GM15510 (cell line): Measurements from ENCODE around the gene CYP19A1.

Experiments
- POLR2A ChIP-seq: IDR thresholded peaks from 3 replicates; pipeline ENCODE4 v1.6.1; 2011; ENCODE audit warnings: borderline replicate concordance; ENCODE audit not compliant: insufficient read length; ENCODE audit errors: extremely low read depth

CYP19A1 gene

GRCh38 chr15:51368751-51369450, 30.5 kb upstream of the CYP19A1 start:
- TF ChIP-seq POLR2A, result no peak

GRCh38 chr15:51368307-51368706, 29.9 kb upstream of the CYP19A1 start:
- no peak for TF ChIP-seq POLR2A

- no peak for TF ChIP-seq POLR2A
Observed at GRCh38 chr15:51367322-51367976, 29.1 kb upstream of the CYP19A1 start.

GRCh38 chr15:51366920-51367319, 28.5 kb upstream of the CYP19A1 start:
- no peak for TF ChIP-seq POLR2A

- no peak for TF ChIP-seq POLR2A
Observed at GRCh38 chr15:51366071-51366470, 27.7 kb upstream of the CYP19A1 start.

- TF ChIP-seq POLR2A, result no peak
Observed at GRCh38 chr15:51365417-51365816, 27.0 kb upstream of the CYP19A1 start.

GRCh38 chr15:51363383-51363782, 25.0 kb upstream of the CYP19A1 start:
- no peak for TF ChIP-seq POLR2A

- no peak for TF ChIP-seq POLR2A
Observed at GRCh38 chr15:51359981-51360380, 21.6 kb upstream of the CYP19A1 start.

GRCh38 chr15:51356983-51357382, 18.6 kb upstream of the CYP19A1 start:
- no peak for TF ChIP-seq POLR2A

- TF ChIP-seq POLR2A, result no peak
Observed at GRCh38 chr15:51356147-51356546, 17.8 kb upstream of the CYP19A1 start.

GRCh38 chr15:51355096-51355495, 16.7 kb upstream of the CYP19A1 start:
- TF ChIP-seq POLR2A, result no peak

- TF ChIP-seq POLR2A, result no peak
Observed at GRCh38 chr15:51353976-51354375, 15.6 kb upstream of the CYP19A1 start.

GRCh38 chr15:51350723-51351122, 12.3 kb upstream of the CYP19A1 start:
- TF ChIP-seq POLR2A, result no peak

GRCh38 chr15:51349156-51349844, 10.9 kb upstream of the CYP19A1 start:
- TF ChIP-seq POLR2A, result no peak

GRCh38 chr15:51348688-51349087, 10.3 kb upstream of the CYP19A1 start:
- no peak for TF ChIP-seq POLR2A

GRCh38 chr15:51346136-51346535, 7.7 kb upstream of the CYP19A1 start:
- TF ChIP-seq POLR2A, result no peak
